Left ventricle myocardium inferior (tissue), 1 donor: ENCODE results near the gene IL37. TPM values are rescaled to one million over a fixed set of nuclear protein-coding genes. Genes with fewer than 3 reads are reported as not detected.

Experiments used
- DNase-seq: peaks from one replicate; pipeline ENCODE4 v3.0.0-alpha.2; 2020
- H3K27ac ChIP-seq: fragments of 200-600 bp; replicated peaks from 2 replicates; pipeline ENCODE4 v1.8.0; 2021
- H3K27me3 ChIP-seq: fragments of 200-600 bp; 2 replicates; pipeline ENCODE4 v1.8.0; 2021; ENCODE audit warnings: low read depth
- H3K36me3 ChIP-seq: fragments of 200-600 bp; 2 replicates; pipeline ENCODE4 v1.8.0; 2021
- H3K4me1 ChIP-seq: fragments of 200-600 bp; 2 replicates; pipeline ENCODE4 v1.8.0; 2021
- H3K4me3 ChIP-seq: fragments of 200-600 bp; 2 replicates; pipeline ENCODE4 v1.8.0; 2021; ENCODE audit warnings: mild to moderate bottlenecking, moderate library complexity
- H3K9me3 ChIP-seq: fragments of 200-600 bp; replicated peaks from 2 replicates; pipeline ENCODE4 v1.8.0; 2021
- CTCF ChIP-seq: fragments of 200-600 bp; IDR thresholded peaks from 2 replicates; pipeline ENCODE4 v1.8.0; 2021; ENCODE audit warnings: antibody characterized with exemption, mild to moderate bottlenecking, borderline replicate concordance
- intact Hi-C: fragments of 100-400 bp; cut with micrococcal nuclease; formaldehyde crosslinking; loops from one replicate; pipeline ENCODE4 v1.11.0; 2022
- total RNA-seq: library from RNA; stranded (reverse); fragmentation: NEBNext Ultra II Directional; extraction: Animal tissue kit (Norgen Biotek cat#: 25700); gene quantifications from one replicate; pipeline ENCODE4 v1.2.1, GENCODE V29; 2021
- donor health status: DM: no; HTN: yes; CAD: no; lungs with severe emphysema.

Gene IL37
- total RNA-seq, 1 donor from 2014 or later: not detected

GRCh38 chr2:112885506-112885902 lies 25.5 kb upstream of the IL37 start:
- DNase-seq: no peak

DNA sequence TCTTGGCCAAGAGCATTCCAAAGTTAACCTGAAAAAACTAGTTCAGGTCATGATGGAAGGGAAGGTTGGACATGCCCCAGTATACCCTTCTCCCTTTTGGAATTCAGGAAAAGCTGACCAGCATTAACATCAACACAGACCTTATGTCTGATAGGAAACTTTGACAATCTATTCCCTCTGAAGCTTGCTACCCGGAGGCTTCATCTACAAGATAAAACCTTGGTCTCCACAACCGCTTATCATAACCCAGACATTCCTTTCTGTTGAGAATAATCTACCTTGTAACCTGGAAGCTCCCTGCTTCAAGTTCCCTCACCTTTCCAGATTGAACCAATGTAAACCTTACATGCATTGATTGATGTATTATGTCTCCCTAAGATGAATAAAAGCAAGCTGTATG lies 24.7 kb upstream of the IL37 start:
- Histone ChIP-seq H3K27ac (no peak overlapping the region), H3K4me3 (no peak overlapping the region), H3K36me3 (no peaks in the 10 kb centered on the region), H3K4me1 (no peaks in the 10 kb centered on the region), H3K27me3 (no peaks in the 10 kb centered on the region), H3K9me3 (no peaks in the 10 kb centered on the region)
- no peak for DNase-seq
- no peak for TF ChIP-seq CTCF
- intact Hi-C loops: loop anchor here (10.0 kb wide), 1 partner anchor 131 kb away; no protein-coding TSS in a partner anchor

More at GRCh38 chr2:112885506-112885902, 25.5 kb upstream of the IL37 start:
- no peak for TF ChIP-seq CTCF
- Histone ChIP-seq H3K27ac (no peak overlapping the region), H3K36me3 (no peaks in the 10 kb centered on the region), H3K9me3 (no peaks in the 10 kb centered on the region), H3K4me1 (no peaks in the 10 kb centered on the region), H3K27me3 (no peaks in the 10 kb centered on the region), H3K4me3 (no peak overlapping the region)
- intact Hi-C loops: loop anchor here (10.0 kb wide), 1 partner anchor 131 kb away; no protein-coding TSS in a partner anchor

DNA sequence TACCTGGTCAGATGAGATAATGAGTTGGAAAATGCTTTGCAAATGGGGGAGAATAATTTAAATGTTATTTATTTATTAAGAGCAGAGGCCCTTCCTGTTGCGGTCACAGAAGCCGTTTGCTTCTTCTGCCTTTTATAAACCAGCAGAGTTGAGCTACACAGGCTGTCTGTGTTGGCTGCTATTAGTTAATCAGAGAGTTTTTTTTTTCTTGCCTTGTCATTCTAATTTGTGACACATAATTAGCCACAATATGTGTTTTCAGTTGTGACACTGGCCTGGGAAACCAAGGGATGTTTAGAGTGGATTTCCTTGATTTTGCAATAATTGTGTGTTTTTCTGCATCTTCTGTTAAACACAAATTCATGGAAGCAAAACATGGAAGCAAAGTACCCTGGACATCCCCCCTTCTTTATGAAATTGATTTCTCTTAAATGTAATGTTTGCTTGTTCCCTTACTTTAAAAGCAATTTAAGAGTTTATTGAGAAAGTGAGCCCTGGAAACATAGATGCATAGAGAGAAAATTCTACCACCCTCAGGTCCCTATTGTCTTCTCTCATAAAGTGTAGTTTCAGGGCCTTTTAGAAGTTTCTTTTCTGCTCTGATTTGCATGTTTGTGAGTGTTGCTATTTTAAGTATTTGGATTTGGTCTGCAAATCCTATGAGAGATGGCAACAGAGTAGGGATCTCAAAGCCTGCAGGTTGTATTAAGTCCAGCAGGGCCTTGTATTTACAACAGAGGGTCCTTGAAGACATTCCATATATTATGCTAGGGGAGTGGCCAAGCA lies 22.8 kb upstream of the IL37 start:
- Histone ChIP-seq H3K9me3 (no peaks in the 10 kb centered on the region), H3K27ac (no peak overlapping the region), H3K36me3 (no peaks in the 10 kb centered on the region), H3K4me1 (no peaks in the 10 kb centered on the region), H3K27me3 (no peaks in the 10 kb centered on the region), H3K4me3 (no peak overlapping the region)
- intact Hi-C loops: loop anchor here (10.0 kb wide), 1 partner anchor 133 kb away; no protein-coding TSS in a partner anchor
- no peak for DNase-seq
- no peak for TF ChIP-seq CTCF

DNA sequence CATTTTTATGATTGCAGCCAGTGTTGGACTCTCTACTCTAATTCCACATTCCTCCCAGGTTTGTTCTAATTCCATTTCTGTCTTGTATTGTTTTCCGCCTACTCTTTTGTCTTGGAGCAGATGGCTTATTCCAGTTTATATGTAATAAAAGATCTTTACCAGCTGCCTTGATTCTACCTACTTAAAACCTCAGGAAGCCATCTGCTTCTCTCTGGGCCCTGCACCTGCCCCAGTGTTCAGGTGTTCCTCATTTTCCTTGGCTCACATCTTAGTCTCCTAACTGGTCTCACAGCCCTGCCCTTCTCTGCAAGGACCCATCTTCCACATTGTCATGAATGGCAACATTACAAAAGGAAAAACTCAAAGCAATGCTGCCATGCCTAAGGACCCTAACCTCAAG lies 21.0 kb upstream of the IL37 start:
- Histone ChIP-seq H3K9me3 (no peaks in the 10 kb centered on the region), H3K27ac (no peak overlapping the region), H3K4me1 (no peaks in the 10 kb centered on the region), H3K36me3 (no peaks in the 10 kb centered on the region), H3K4me3 (no peak overlapping the region), H3K27me3 (no peaks in the 10 kb centered on the region)
- intact Hi-C loops: loop anchor here (10.0 kb wide), 1 partner anchor 135 kb away; no protein-coding TSS in a partner anchor
- TF ChIP-seq CTCF: no peak
- no peak for DNase-seq

DNA sequence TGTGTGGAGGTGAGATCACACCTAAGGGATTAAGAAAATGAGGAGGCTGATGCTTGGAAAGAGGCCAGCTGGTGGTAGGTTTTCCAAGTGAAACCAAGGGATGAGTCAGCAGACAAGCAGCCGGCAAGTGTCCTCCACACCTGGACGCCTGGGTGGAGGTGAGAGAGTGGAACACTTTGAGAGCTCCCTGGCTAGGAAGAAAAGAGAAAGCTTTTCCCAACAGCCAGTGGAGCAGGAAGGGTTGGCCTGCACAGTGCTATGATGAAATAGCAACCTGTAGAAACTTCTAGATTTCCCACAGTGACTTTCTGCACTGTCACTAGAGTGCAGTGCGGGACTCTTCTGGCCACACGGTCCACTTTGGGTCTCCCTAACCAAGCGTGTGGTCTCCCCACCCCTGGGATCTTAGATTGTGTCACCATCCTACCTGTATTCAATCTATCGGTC lies 19.6 kb upstream of the IL37 start:
- TF ChIP-seq CTCF: no peak
- Histone ChIP-seq H3K27ac (no peak overlapping the region), H3K9me3 (no peaks in the 10 kb centered on the region), H3K4me3 (no peak overlapping the region), H3K36me3 (no peaks in the 10 kb centered on the region), H3K27me3 (no peaks in the 10 kb centered on the region), H3K4me1 (no peaks in the 10 kb centered on the region)
- DNase-seq: no peak
- intact Hi-C loops: no loop called here
